Measurements from ENCODE around the gene CSNK2B. TPM values are rescaled to one million over a fixed set of nuclear protein-coding genes. Genes with fewer than 3 reads are reported as not detected.

CSNK2B gene
- polyA plus RNA-seq, 3 donors, result 147 to 227 (median 195) TPM

DNA sequence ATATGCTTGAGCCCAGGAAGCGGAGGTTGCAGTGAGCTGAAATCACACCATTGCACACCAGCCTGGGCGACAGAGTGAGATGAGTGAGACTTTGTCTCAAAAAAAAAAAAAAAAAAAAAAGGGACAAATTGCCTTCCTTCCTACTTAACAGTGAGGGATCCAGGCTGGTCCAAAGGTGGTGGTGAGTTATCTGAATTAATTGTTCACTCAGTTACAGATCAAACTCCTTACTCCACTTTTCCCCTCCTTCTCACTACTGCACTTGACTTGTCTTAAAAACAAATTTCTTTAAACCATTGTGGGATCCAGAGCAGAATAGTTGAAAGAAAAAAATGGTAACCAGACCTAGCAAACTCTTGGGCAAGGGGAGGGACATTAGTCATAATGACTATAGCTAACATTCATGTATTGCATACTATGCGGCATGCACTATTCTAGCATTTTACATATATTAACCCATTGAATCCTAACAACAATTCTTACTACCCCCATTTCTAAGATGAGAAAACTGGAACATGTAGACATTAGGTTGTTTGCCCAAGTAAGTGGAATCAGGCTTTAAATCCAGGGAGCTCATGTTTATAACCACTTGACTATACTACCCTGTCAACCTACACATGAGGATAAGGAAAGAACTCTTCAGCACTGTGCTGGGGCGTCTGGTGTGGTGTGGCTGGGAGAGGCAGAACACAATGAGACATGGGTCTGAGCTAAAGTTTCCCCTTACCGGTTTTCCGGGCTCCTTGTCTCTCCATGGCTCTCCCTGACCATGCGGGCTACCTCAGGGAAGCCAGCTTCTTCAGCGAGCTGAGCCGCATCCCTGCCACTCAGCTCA lies 2.5 kb upstream of the CSNK2B start:
- Mint-ChIP-seq H3K27me3 (ENCODE audit: low read depth in 3 of 3) (peaks cover 0 to 1% (median 0%) of the 10 kb centered on the region in 3 donors), H3K36me3 (peaks cover 36 to 57% of the 10 kb centered on the region in 2 donors)
- intact Hi-C loops (cut with micrococcal nuclease), result loop anchor here in 1 of 2 donors (5.0 kb wide), 1 partner anchor 116 kb away; the partner anchor contains the start of genes ATP6V1G2 and NFKBIL1

More for the DNA sequence above, 2.5 kb upstream of the CSNK2B start:
- peak overlapping the region; percentile 96 to 98 (median 98) for H3K27ac Mint-ChIP-seq
- H3K9me3 Mint-ChIP-seq, result no peaks in the 10 kb centered on the region
- Histone ChIP-seq H3K27ac (ENCODE audit: low read depth in 1 of 2, low read length in 2 of 2) (peak overlapping the region; percentile 93 to 95), H3K9ac (ENCODE audit: insufficient read depth, low read length, poor library complexity, severe bottlenecking) (no peak overlapping the region), H3K4me2 (replicated peaks; ENCODE audit: extremely low read depth, low read length, poor library complexity, severe bottlenecking) (peak overlapping the region; percentile 97), H2AFZ (ENCODE audit: insufficient read depth, low read depth, low read length, poor library complexity, severe bottlenecking) (no peak overlapping the region), H3K36me3 (replicated peaks in 1 of 2; ENCODE audit: control insufficient read depth in 1 of 2, insufficient read depth in 2 of 2, low read length in 2 of 2) (peaks cover 20 to 42% of the 10 kb centered on the region in 2 donors), H3K4me3 (replicated peaks in 1 of 3; ENCODE audit: low read depth in 2 of 3, low read length in 3 of 3) (peak overlapping the region in 1 of 3 experiments; percentile 94), H4K20me1 (ENCODE audit: insufficient read depth, low read length) (peaks cover 15% of the 10 kb centered on the region), H3K9me3 (replicated peaks in 1 of 2; ENCODE audit: control insufficient read depth in 1 of 2, insufficient read depth in 1 of 2, low read length in 2 of 2) (no peaks in the 10 kb centered on the region), H3K4me1 (ENCODE audit: control insufficient read depth in 1 of 2, insufficient read depth in 2 of 2, low read length in 2 of 2) (peaks cover 67 to 82% of the 10 kb centered on the region in 2 donors), H3K79me2 (ENCODE audit: insufficient read depth, low read length) (peaks cover 81% of the 10 kb centered on the region), H3K27me3 (ENCODE audit: control insufficient read depth in 2 of 2, insufficient read depth in 2 of 2, low read length in 2 of 2) (no peaks in the 10 kb centered on the region)
- H3K4me1 Mint-ChIP-seq, result peaks cover 72% of the 10 kb centered on the region
- DNase-seq, result peak in 2 of 3 donors; percentile 54
- TF ChIP-seq, protein P1, sequence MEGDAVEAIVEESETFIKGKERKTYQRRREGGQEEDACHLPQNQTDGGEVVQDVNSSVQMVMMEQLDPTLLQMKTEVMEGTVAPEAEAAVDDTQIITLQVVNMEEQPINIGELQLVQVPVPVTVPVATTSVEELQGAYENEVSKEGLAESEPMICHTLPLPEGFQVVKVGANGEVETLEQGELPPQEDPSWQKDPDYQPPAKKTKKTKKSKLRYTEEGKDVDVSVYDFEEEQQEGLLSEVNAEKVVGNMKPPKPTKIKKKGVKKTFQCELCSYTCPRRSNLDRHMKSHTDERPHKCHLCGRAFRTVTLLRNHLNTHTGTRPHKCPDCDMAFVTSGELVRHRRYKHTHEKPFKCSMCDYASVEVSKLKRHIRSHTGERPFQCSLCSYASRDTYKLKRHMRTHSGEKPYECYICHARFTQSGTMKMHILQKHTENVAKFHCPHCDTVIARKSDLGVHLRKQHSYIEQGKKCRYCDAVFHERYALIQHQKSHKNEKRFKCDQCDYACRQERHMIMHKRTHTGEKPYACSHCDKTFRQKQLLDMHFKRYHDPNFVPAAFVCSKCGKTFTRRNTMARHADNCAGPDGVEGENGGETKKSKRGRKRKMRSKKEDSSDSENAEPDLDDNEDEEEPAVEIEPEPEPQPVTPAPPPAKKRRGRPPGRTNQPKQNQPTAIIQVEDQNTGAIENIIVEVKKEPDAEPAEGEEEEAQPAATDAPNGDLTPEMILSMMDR (IDR thresholded peaks at IDR 0.05), result no peak
- WGBS (ENCODE audit: insufficient coverage), result 90% methylated on average over 6 of the region's 9 CpGs
- H3K4me3 Mint-ChIP-seq, result peak overlapping the region in 1 of 2 donors; percentile 98
